ENCODE data around the gene TTC31.

The TTC31 gene

DNA sequence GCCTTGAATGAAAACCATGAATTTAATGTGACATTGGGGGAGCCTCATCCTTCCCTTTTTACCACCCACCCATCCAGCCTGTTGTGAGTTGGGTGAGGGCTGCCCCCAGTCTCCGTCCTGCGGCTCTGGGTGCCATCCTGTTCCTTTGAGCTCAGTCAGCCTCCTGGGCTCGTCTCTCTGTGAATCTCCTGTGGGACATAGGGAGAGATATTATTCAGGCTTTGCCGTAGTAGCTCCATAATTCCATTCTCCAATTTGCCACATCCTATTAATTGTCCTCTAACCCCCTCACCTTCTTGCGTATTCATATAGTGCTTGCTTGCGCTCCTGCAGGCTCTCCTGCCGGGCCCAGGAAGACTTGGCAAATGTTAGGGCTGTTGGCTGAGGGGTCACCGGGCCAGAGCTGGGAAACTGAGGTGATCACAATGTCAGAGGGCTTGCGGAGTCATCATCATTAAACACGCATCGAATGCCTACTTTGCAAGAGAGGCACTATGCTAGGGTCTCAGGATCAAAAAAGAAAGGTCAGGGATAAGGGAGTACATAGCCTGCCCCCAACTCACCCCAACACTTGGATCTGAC lies 43.9 kb downstream of the TTC31 start:
- DNase-seq (ENCODE audit: low spot score), result no peak

DNA sequence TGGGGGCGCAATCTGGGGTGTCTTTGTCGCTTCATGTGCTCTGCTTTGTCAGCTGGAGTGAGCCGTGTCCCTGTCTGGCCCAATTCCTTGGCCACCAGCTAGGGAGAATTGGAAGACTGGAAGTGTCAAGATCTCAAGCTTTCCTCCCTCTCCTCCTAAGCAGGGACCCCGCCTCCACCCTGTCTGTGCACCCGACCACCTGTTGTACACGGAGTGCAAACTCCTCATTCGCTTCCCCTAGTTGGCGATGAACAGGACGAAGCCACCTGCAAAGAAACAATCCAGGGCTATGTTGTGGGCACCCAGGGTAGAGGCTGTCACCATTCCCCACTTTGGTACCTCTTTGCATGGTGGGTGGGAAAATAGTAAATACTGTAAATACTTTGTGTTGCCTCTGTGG lies 44.9 kb downstream of the TTC31 start:
- DNase-seq (ENCODE audit: low spot score), result no peak

GRCh38 chr2:74528600-74529356 lies 45.9 kb downstream of the TTC31 start:
- DNase-seq (ENCODE audit: low spot score), result no peak

DNA sequence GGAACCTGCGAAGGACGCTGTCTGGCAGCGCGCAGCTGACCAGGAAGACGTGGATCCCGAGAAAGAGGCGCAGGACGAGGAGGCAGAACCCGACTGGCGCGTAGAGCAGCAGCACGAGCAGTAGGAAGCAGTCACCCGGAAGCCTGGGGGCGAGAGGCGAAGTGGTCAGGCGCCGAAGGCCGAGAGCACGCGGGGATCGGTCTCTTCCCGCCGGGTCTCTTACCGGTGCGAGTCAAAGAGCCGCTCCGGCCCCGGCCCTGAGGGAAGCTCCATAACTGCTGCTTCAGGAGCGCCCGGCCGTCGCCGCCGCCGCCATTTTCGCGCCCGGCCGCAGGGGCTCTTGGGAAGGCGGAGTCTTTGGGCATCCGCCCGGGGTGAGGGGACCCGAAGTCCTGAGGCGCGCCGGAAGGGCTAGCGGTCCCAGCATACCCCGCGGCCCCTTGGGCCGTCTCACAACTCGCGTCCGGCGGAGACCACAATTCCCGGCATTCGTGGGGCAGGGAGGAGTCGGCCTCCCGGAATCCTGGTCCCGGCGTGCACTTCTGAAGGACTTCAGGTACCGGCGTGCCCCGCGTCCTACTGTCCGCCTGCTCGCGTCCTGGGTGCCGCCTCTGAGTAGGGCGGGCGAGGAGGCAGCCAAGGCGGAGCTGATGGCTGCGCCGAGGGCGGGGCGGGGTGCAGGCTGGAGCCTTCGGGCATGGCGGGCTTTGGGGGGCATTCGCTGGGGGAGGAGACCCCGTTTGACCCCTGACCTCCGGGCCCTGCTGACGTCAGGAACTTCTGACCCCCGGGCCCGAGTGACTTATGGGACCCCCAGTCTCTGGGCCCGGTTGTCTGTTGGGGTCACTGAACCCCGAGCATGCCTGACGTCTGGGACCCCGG lies 46.7 kb downstream of the TTC31 start, which contains the start of the genes AUP1 and HTRA2:
Gene AUP1 (minus strand): TSS at position 350 of the 882 bp plus-strand sequence. CDS start 77 bp downstream, at position 273.
Gene HTRA2 (plus strand): TSS at position 577 of the 882 bp plus-strand sequence. CDS start 74 bp downstream, at position 651.
- DNase-seq (ENCODE audit: low spot score), result peak; percentile 94

- peak; percentile 55 for DNase-seq (ENCODE audit: low spot score)
Measured at GRCh38 chr2:74530239-74531187, 47.6 kb downstream of the TTC31 start.

DNA sequence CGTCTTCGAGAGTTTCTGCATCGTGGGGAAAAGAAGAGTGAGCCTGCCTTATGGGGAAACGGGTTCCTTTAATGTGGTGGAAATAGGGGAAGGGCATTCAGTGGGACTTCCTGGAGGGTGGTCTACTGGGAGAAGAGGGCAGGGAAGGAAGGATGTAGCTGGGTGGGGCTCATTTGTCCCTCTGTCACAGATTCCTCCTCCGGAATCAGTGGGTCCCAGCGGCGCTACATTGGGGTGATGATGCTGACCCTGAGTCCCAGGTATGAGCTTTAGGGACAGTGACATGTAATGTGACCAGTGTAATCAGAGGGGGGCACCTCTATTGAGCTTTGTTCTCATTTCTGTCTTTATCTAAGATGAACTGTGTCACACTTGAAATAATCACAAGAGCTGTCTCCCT lies 48.8 kb downstream of the TTC31 start:
- DNase-seq (ENCODE audit: low spot score), result no peak

DNA sequence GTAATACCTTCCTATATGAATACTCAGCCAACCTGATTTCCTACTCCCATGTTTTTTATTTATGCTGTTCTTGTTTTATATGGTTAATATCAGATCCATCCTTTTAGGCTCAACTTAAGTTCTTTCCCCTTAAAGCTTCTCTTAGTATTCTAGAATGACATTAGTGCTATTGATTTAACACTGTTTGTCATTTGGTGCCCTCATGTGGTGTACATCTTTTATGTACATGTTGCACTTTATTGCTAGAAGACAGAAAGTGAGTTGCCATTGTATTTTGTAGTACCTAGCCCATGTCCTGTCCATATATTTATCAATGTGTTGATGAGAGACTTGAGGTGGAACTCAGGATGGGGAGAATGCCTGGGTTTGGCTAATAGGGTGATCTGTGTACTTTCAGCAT lies 49.3 kb downstream of the TTC31 start:
- DNase-seq (ENCODE audit: low spot score), result no peak

DNA sequence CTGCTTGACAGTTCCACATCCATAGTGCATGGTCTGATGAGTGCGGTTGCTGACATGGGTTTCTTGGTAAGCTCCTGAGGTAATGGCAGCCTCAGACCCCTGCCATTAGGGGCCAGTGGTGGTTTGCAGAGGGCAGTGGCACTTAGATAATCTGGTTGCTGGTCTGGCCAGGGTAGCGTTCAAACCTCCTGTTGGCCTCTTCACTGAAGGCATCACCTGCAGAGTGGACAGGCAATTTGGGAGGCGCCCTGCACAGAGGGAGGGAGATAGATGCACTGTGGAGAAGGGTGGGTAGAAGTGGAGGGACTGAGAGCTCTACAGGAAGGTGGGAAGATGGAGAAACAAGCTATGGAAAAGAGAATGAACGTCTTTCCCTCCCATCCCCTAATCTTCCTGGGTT lies 50.6 kb downstream of the TTC31 start:
- DNase-seq (ENCODE audit: low spot score), result no peak

- DNase-seq (ENCODE audit: low spot score), result no peak
Measured at GRCh38 chr2:74534411-74534810, 51.5 kb downstream of the TTC31 start.

- no peak for DNase-seq (ENCODE audit: low spot score)
Measured at GRCh38 chr2:74535440-74535965, 52.6 kb downstream of the TTC31 start.

GRCh38 chr2:74536166-74536950 lies 53.5 kb downstream of the TTC31 start:
- DNase-seq (ENCODE audit: low spot score), result no peak

GRCh38 chr2:74537140-74537539 lies 54.3 kb downstream of the TTC31 start:
- DNase-seq (ENCODE audit: low spot score), result no peak

DNA sequence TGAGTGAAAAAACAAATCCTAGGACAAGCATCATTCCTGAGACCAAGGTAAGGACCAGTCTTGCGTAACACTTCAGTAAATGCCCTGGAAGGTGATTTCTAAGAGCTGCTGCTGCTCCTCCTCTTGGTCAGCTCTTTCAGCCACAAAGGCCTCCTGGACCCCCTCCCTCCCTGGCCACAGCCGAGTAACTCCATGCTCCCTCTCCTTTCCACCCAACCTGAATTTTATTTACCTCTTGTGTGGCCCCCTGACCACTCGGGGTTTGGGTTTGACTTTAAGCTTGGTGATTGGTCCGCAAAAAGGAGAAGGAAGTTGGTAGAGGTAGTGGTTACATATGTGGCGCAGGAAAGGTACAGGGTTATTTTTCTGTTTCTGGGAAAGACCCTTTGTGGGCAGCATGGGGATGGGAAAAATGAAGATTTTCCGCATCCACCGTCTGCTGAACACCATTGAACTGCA lies 56.0 kb downstream of the TTC31 start:
- no peak for DNase-seq (ENCODE audit: low spot score)

- DNase-seq (ENCODE audit: low spot score), result no peak
Measured at GRCh38 chr2:74540291-74540690, 57.4 kb downstream of the TTC31 start.

GRCh38 chr2:74542978-74543377 lies 60.1 kb downstream of the TTC31 start:
- no peak for DNase-seq (ENCODE audit: low spot score)
